Karpas-422 (cell line): ENCODE measurements around the gene HOXD13. TPM values are rescaled to one million over a fixed set of nuclear protein-coding genes. Genes with fewer than 3 reads are reported as not detected.

Source experiments
- DNase-seq: peaks from one replicate; pipeline ENCODE4 v3.0.0-alpha.2; 2015
- H2AFZ ChIP-seq: fragments of 200-600 bp; sonication (generic); 2 replicates; pipeline ENCODE4 v1.6.1; 2014; ENCODE audit warnings: antibody characterized with exemption, low read length, mixed read lengths
- H3K27ac ChIP-seq: fragments of 200-600 bp; sonication (generic); 2 replicates; pipeline ENCODE4 v1.5.1; 2014; ENCODE audit warnings: mild to moderate bottlenecking, low read length, moderate library complexity
- H3K27me3 ChIP-seq: fragments of 200-600 bp; sonication (generic); 2 replicates; pipeline ENCODE4 v1.6.1; 2014; ENCODE audit warnings: low read length, mixed read lengths
- H3K36me3 ChIP-seq: fragments of 200-600 bp; sonication (generic); 2 replicates; pipeline ENCODE4 v1.6.1; 2014; ENCODE audit warnings: low read length, mixed read lengths; ENCODE audit not compliant: insufficient read depth
- H3K4me1 ChIP-seq: fragments of 200-600 bp; sonication (generic); 2 replicates; pipeline ENCODE4 v1.6.1; 2014; ENCODE audit warnings: mild to moderate bottlenecking, low read length, mixed read lengths
- H3K4me2 ChIP-seq: fragments of 200-600 bp; sonication (generic); 2 replicates; pipeline ENCODE4 v1.6.1; 2014; ENCODE audit warnings: low read length, low read depth, mild to moderate bottlenecking; ENCODE audit not compliant: poor library complexity, severe bottlenecking
- H3K4me3 ChIP-seq: fragments of 200-600 bp; sonication (generic); 2 replicates; pipeline ENCODE4 v1.5.1; 2014; ENCODE audit warnings: mild to moderate bottlenecking, antibody characterized with exemption, low read length, mixed read lengths
- H3K79me2 ChIP-seq: fragments of 200-600 bp; sonication (generic); 2 replicates; pipeline ENCODE4 v1.6.1; 2014; ENCODE audit warnings: mild to moderate bottlenecking, low read length, mixed read lengths
- H3K9ac ChIP-seq: fragments of 200-600 bp; sonication (generic); 2 replicates; pipeline ENCODE4 v1.6.0; 2014; ENCODE audit warnings: low read length
- H3K9me2 ChIP-seq: fragments of 200-600 bp; sonication (generic), shearing (Covaris generic); replicated peaks from 2 replicates; pipeline ENCODE4 v1.6.0; 2014; ENCODE audit warnings: mild to moderate bottlenecking, low read length, moderate library complexity; ENCODE audit not compliant: insufficient read depth
- H3K9me3 ChIP-seq: fragments of 300-700, 200-600 bp; sonication (generic); 2 replicates; pipeline ENCODE4 v1.6.1; 2014; ENCODE audit warnings: low read length, mixed read lengths
- H4K20me1 ChIP-seq: fragments of 200-600 bp; sonication (generic); 2 replicates; pipeline ENCODE4 v1.6.1; 2014; ENCODE audit warnings: mild to moderate bottlenecking, antibody characterized with exemption, low read length, low read depth; ENCODE audit not compliant: insufficient read depth
- total RNA-seq: library from RNA; depleted of rRNA; stranded (reverse); fragments of >200 nt; shearing (Covaris generic); gene quantifications from 2 replicates; pipeline ENCODE4 v1.2.3, GENCODE V29; 2014; ENCODE audit warnings: low replicate concordance

HOXD13 gene
- total RNA-seq, 1 experiment from 2014 or later = not detected

GRCh38 chr2:176101842-176102241 lies 9.3 kb downstream of the HOXD13 start:
- no peak overlapping the region for H3K4me2 ChIP-seq
- no peaks in the 10 kb centered on the region for H3K79me2 ChIP-seq
- no peak overlapping the region for H2AFZ ChIP-seq
- no peaks in the 10 kb centered on the region for H4K20me1 ChIP-seq
- H3K27me3 ChIP-seq = no peaks in the 10 kb centered on the region
- DNase-seq = no peak
- no peaks in the 10 kb centered on the region for H3K9me3 ChIP-seq
- H3K9me2 ChIP-seq = no peaks in the 10 kb centered on the region
- no peak overlapping the region for H3K4me3 ChIP-seq
- H3K36me3 ChIP-seq = no peaks in the 10 kb centered on the region
- H3K4me1 ChIP-seq = peaks cover 10% of the 10 kb centered on the region
- no peak overlapping the region for H3K27ac ChIP-seq
- H3K9ac ChIP-seq = no peak overlapping the region

DNA sequence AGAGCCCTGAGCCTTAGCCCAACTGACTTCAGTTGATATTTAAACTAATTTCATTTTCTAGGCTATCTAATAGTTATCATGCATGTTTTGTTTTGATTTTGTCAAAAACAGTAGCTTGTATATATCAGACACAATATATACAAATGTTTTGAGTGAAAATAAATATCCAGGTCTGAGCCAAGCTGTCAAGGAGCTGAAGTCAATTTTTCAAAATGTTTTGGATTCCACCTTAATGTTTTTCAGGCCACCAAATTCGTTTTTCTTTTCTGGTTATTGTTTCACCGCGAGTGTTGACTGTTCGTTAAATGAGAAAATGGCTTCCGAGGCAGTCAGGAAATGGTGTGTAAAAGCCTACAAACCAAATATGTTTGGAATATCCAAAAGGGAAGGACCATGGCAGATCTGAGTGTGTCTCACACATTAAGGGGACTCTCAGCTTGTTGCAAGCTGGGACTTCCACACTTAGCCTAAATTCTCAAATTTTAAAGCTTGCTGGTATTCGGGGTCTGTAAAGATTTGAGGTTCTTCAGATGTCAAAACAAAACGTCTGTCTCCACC lies 9.9 kb downstream of the HOXD13 start:
- DNase-seq = no peak
- Histone ChIP-seq H3K27me3 (no peaks in the 10 kb centered on the region), H3K4me1 (peaks cover 5% of the 10 kb centered on the region), H3K9ac (no peak overlapping the region), H3K4me3 (no peak overlapping the region), H2AFZ (no peak overlapping the region), H3K4me2 (no peak overlapping the region), H3K79me2 (no peaks in the 10 kb centered on the region), H3K9me2 (no peaks in the 10 kb centered on the region), H3K9me3 (no peaks in the 10 kb centered on the region), H3K36me3 (no peaks in the 10 kb centered on the region), H4K20me1 (no peaks in the 10 kb centered on the region), H3K27ac (no peak overlapping the region)

GRCh38 chr2:176103194-176103593 lies 10.7 kb downstream of the HOXD13 start:
- no peak overlapping the region for H3K4me2 ChIP-seq
- H3K79me2 ChIP-seq = no peaks in the 10 kb centered on the region
- no peaks in the 10 kb centered on the region for H3K9me3 ChIP-seq
- H3K9me2 ChIP-seq = no peaks in the 10 kb centered on the region
- no peaks in the 10 kb centered on the region for H3K36me3 ChIP-seq
- H3K4me3 ChIP-seq = no peak overlapping the region
- no peaks in the 10 kb centered on the region for H3K27me3 ChIP-seq
- no peak overlapping the region for H2AFZ ChIP-seq
- no peaks in the 10 kb centered on the region for H3K4me1 ChIP-seq
- no peak overlapping the region for H3K27ac ChIP-seq
- no peak overlapping the region for H3K9ac ChIP-seq
- H4K20me1 ChIP-seq = no peaks in the 10 kb centered on the region
- DNase-seq = no peak

DNA sequence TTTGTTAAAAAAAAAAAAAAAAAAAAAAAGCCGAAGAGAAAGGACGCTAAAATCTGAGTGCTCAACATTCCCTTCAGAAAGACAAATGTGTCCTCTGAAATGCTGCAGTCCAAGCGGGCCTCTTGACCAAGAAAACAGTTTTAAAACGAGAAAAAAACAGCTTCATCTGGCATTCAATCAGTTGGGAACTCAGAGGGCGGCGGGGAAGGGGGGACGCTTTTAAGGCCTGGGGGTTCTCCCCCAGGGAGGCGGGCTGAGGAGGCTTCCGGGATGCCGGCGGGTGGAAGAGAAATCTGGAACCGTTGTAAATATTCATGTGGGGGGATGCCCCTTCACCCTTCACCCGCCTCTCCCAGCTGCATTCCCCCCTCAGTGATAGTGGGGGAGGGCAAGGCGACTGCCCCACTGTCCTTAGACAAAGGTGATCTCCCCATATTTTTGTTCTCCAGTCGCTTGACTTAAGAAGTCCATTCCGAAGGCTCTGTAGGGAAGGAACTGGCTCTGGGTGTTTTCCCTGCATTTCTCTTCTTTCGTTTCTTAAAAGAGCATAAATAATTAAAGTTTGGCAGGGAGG lies 11.3 kb downstream of the HOXD13 start:
- H2AFZ ChIP-seq = no peak overlapping the region
- no peaks in the 10 kb centered on the region for H3K36me3 ChIP-seq
- H3K4me2 ChIP-seq = no peak overlapping the region
- no peak overlapping the region for H3K27ac ChIP-seq
- no peaks in the 10 kb centered on the region for H3K79me2 ChIP-seq
- no peak for DNase-seq
- no peaks in the 10 kb centered on the region for H4K20me1 ChIP-seq
- H3K4me1 ChIP-seq = no peaks in the 10 kb centered on the region
- H3K4me3 ChIP-seq = no peak overlapping the region
- no peak overlapping the region for H3K9ac ChIP-seq
- H3K9me3 ChIP-seq = no peaks in the 10 kb centered on the region
- no peaks in the 10 kb centered on the region for H3K27me3 ChIP-seq
- no peaks in the 10 kb centered on the region for H3K9me2 ChIP-seq

DNA sequence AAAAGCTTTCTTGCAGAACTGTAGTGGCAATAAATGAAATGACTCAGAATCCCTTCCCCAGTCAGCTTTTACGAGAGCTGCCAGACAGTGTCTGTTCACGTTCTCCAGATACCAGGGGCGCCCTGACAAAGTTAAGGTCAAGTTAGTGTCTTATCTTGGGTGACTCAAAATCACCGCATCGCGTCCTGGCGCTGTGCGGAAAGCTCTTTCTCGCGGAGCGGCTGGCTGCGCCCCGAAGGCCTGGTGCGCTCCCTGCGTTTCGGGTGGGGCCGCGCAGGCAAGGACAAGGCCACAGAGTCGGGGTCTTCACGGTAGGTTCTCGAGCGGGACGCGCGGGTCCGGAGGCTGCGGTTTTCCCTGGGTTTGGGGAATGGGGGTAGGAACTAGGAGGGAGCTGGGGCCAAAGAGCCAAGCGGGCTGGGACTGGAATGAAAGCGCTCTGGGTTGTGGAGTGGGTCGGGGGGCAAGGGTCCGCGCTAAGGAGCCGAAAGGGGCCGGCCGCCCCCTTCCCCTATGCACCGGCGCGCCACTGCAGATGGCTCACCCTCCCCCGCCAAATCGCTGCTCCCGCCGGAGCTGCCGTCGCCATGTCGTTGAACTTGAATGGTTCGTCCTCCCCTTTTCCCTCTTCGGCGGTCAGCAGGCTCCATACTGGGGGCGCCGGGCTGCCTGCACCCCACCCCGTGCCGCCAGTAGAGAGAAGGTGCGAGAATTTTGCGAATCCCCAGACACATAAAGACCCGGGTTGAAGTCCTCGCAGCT lies 12.0 kb downstream of the HOXD13 start:
- Histone ChIP-seq H3K79me2 (no peaks in the 10 kb centered on the region), H3K9me3 (no peaks in the 10 kb centered on the region), H3K9ac (no peak overlapping the region), H3K4me1 (no peaks in the 10 kb centered on the region), H2AFZ (no peak overlapping the region), H3K27me3 (no peaks in the 10 kb centered on the region), H3K9me2 (no peaks in the 10 kb centered on the region), H4K20me1 (no peaks in the 10 kb centered on the region), H3K27ac (no peak overlapping the region), H3K4me2 (no peak overlapping the region), H3K4me3 (no peak overlapping the region), H3K36me3 (no peaks in the 10 kb centered on the region)
- DNase-seq = no peak

- Histone ChIP-seq H3K27me3 (no peaks in the 10 kb centered on the region), H3K4me2 (no peak overlapping the region), H3K79me2 (no peaks in the 10 kb centered on the region)
Observed at GRCh38 chr2:176105078-176105729, 12.7 kb downstream of the HOXD13 start.

GRCh38 chr2:176105730-176106580 lies 13.4 kb downstream of the HOXD13 start:
- Histone ChIP-seq H3K4me3 (no peak overlapping the region), H3K9me2 (no peaks in the 10 kb centered on the region), H4K20me1 (no peaks in the 10 kb centered on the region), H3K9ac (no peak overlapping the region), H3K79me2 (no peaks in the 10 kb centered on the region), H3K27ac (no peak overlapping the region), H3K36me3 (no peaks in the 10 kb centered on the region), H3K9me3 (no peaks in the 10 kb centered on the region), H3K4me1 (peaks cover 4% of the 10 kb centered on the region), H3K27me3 (no peaks in the 10 kb centered on the region), H2AFZ (no peak overlapping the region), H3K4me2 (no peak overlapping the region)
- DNase-seq = no peak

More at GRCh38 chr2:176105078-176105729, 12.7 kb downstream of the HOXD13 start:
- H4K20me1 ChIP-seq = no peaks in the 10 kb centered on the region
- no peak overlapping the region for H3K27ac ChIP-seq
- H3K9ac ChIP-seq = no peak overlapping the region
- H3K36me3 ChIP-seq = no peaks in the 10 kb centered on the region
- no peaks in the 10 kb centered on the region for H3K9me2 ChIP-seq
- no peaks in the 10 kb centered on the region for H3K9me3 ChIP-seq
- no peaks in the 10 kb centered on the region for H3K4me1 ChIP-seq
- H2AFZ ChIP-seq = no peak overlapping the region
- no peak overlapping the region for H3K4me3 ChIP-seq
- no peak for DNase-seq
